Thymus (tissue), 11 donors: ENCODE data around the gene ZGRF1. TPM values are rescaled to one million over a fixed set of nuclear protein-coding genes. Genes with fewer than 3 reads are reported as not detected.

Experiments used
- DNase-seq, 9 donors: peaks; one replicate each; pipeline ENCODE4 v3.0.0-alpha.2; 2013; ENCODE audit warnings: low spot score in 9 of 9, low read depth in 6 of 9, missing footprints in 1 of 9
- H3K27ac ChIP-seq, 2 donors: one replicate each; pipeline ENCODE4 v1.5.1; 2013; ENCODE audit warnings: control low read depth in 1 of 2, low read depth in 1 of 2, low read length in 1 of 2, mild to moderate bottlenecking in 1 of 2, moderate library complexity in 1 of 2
- H3K27me3 ChIP-seq, 2 donors: one replicate each; pipeline ENCODE4 v1.5.1; 2013; ENCODE audit warnings: low read length in 1 of 2; ENCODE audit not compliant: control insufficient read depth in 2 of 2, insufficient read depth in 1 of 2
- H3K36me3 ChIP-seq, 2 donors: one replicate each; pipeline ENCODE4 v1.5.1; 2013; ENCODE audit warnings: low read length in 1 of 2, mild to moderate bottlenecking in 1 of 2, moderate library complexity in 1 of 2; ENCODE audit not compliant: control insufficient read depth in 2 of 2, insufficient read depth in 2 of 2
- H3K4me1 ChIP-seq, 2 donors: one replicate each; pipeline ENCODE4 v1.5.1; 2013; ENCODE audit warnings: low read length in 2 of 2; ENCODE audit not compliant: control insufficient read depth in 2 of 2, insufficient read depth in 2 of 2
- H3K4me3 ChIP-seq, 2 donors: one replicate each; pipeline ENCODE4 v1.5.1; 2013; ENCODE audit warnings: low read length in 2 of 2, control low read depth in 1 of 2, mild to moderate bottlenecking in 1 of 2
- H3K9me3 ChIP-seq, 2 donors: one replicate each; pipeline ENCODE4 v1.5.1; 2013; ENCODE audit warnings: low read length in 1 of 2, mild to moderate bottlenecking in 1 of 2; ENCODE audit not compliant: control insufficient read depth in 2 of 2, insufficient read depth in 1 of 2
- WGBS: extraction: QIAGEN DNeasy Blood & Tissue Kit; methylation state at CpG from one replicate; pipeline ENCODE4 v1.1.7; 2013; 5-methylcytosine and 5-hydroxymethylcytosine counted together
- polyA plus RNA-seq: library from polyadenylated mRNA; stranded (reverse); fragments of 200-250 nt; gene quantifications from one replicate; pipeline ENCODE4 v1.2.3, GENCODE V29; 2013
- total RNA-seq: library from RNA; stranded (reverse); fragments of 120-200 nt; gene quantifications from one replicate; pipeline ENCODE4 v1.2.4, GENCODE V29; 2013
- donor health status: healthy.

The ZGRF1 gene
- total and polyA plus RNA-seq, 2 donors = 10.5 to 23.5 TPM

- peaks cover 0 to 5% of the 10 kb centered on the region in 2 donors for H3K9me3 ChIP-seq
- H3K36me3 ChIP-seq = no peaks in the 10 kb centered on the region
- peaks cover 83 to 100% of the 10 kb centered on the region in 2 donors for H3K27me3 ChIP-seq
- WGBS = 1% methylated on average over 15 of the region's 15 CpGs
- peak within 1 kb of the TSS; percentile 41 to 56 for H3K4me3 ChIP-seq
- no peak for DNase-seq
- H3K27ac ChIP-seq = no peak within 1 kb of the TSS
- peaks cover 13 to 45% of the 10 kb centered on the region in 2 donors for H3K4me1 ChIP-seq
Observed at GRCh38 chr4:112516066-112516470, 120.6 kb downstream of the ZGRF1 start, which contains the start of gene NEUROG2. Gene NEUROG2, minus strand, starts transcription at chr4:112516180. Its CDS starts 705 bp downstream, at chr4:112515475.

GRCh38 chr4:112515198-112516065, 121.3 kb downstream of the ZGRF1 start:
- peak in 1 of 9 donors; percentile 61 for DNase-seq
- under 1% methylated on average over 96 of the region's 96 CpGs for WGBS
- Histone ChIP-seq H3K4me3 (peak overlapping the region; percentile 41 to 56), H3K27me3 (peaks cover 84 to 100% of the 10 kb centered on the region in 2 donors), H3K27ac (no peak overlapping the region), H3K4me1 (peaks cover 14 to 45% of the 10 kb centered on the region in 2 donors), H3K36me3 (no peaks in the 10 kb centered on the region), H3K9me3 (peaks cover 0 to 5% of the 10 kb centered on the region in 2 donors)

- WGBS = 4% methylated on average over 52 of the region's 52 CpGs
- H3K4me1 ChIP-seq = peaks cover 15 to 47% of the 10 kb centered on the region in 2 donors
- peaks cover 0 to 7% of the 10 kb centered on the region in 2 donors for H3K9me3 ChIP-seq
- peaks cover 84 to 100% of the 10 kb centered on the region in 2 donors for H3K27me3 ChIP-seq
- H3K36me3 ChIP-seq = no peaks in the 10 kb centered on the region
- peak overlapping the region; percentile 14 to 56 for H3K4me3 ChIP-seq
- no peak overlapping the region for H3K27ac ChIP-seq
- no peak for DNase-seq
Observed at GRCh38 chr4:112514647-112515197, 122.0 kb downstream of the ZGRF1 start.

- Histone ChIP-seq H3K4me1 (peaks cover 15 to 53% of the 10 kb centered on the region in 2 donors), H3K27ac (no peak overlapping the region), H3K4me3 (peak overlapping the region in 1 of 2 donors; percentile 56), H3K27me3 (peaks cover 86 to 100% of the 10 kb centered on the region in 2 donors), H3K9me3 (peaks cover 0 to 12% of the 10 kb centered on the region in 2 donors), H3K36me3 (no peaks in the 10 kb centered on the region)
- DNase-seq = peak in 1 of 9 donors; percentile 41
- 4% methylated on average over 15 of the region's 15 CpGs for WGBS
Observed at GRCh38 chr4:112513971-112514646, 122.6 kb downstream of the ZGRF1 start.

- no peak overlapping the region for H3K4me3 ChIP-seq
- peaks cover 81 to 100% of the 10 kb centered on the region in 2 donors for H3K27me3 ChIP-seq
- peaks cover 0 to 12% of the 10 kb centered on the region in 2 donors for H3K9me3 ChIP-seq
- DNase-seq = no peak
- no peak overlapping the region for H3K27ac ChIP-seq
- no peaks in the 10 kb centered on the region for H3K36me3 ChIP-seq
- WGBS = 44% methylated on average over 4 of the region's 4 CpGs
- H3K4me1 ChIP-seq = peaks cover 15 to 46% of the 10 kb centered on the region in 2 donors
Observed at GRCh38 chr4:112511803-112512118, 124.9 kb downstream of the ZGRF1 start.

- WGBS = 9% methylated on average over 40 of the region's 40 CpGs
Observed at GRCh38 chr4:112511093-112511802, 125.5 kb downstream of the ZGRF1 start.

GRCh38 chr4:112510291-112511092, 126.2 kb downstream of the ZGRF1 start:
- Histone ChIP-seq H3K27ac (no peak overlapping the region), H3K27me3 (peaks cover 68 to 100% of the 10 kb centered on the region in 2 donors), H3K4me1 (peaks cover 5 to 35% of the 10 kb centered on the region in 2 donors), H3K36me3 (no peaks in the 10 kb centered on the region), H3K4me3 (no peak overlapping the region), H3K9me3 (peaks cover 0 to 12% of the 10 kb centered on the region in 2 donors)
- 6% methylated on average over 34 of the region's 34 CpGs for WGBS
- peak in 1 of 9 donors; percentile 20 for DNase-seq

More at GRCh38 chr4:112511093-112511802, 125.5 kb downstream of the ZGRF1 start:
- peaks cover 0 to 12% of the 10 kb centered on the region in 2 donors for H3K9me3 ChIP-seq
- H3K36me3 ChIP-seq = no peaks in the 10 kb centered on the region
- no peak overlapping the region for H3K27ac ChIP-seq
- DNase-seq = peak in 1 of 9 donors; percentile 48
- H3K4me3 ChIP-seq = no peak overlapping the region
- peaks cover 76 to 100% of the 10 kb centered on the region in 2 donors for H3K27me3 ChIP-seq
- H3K4me1 ChIP-seq = peaks cover 10 to 41% of the 10 kb centered on the region in 2 donors
